ENCODE results near the gene MRPL4. TPM values are rescaled to one million over a fixed set of nuclear protein-coding genes. Genes with fewer than 3 reads are reported as not detected.
"Not testable (repeated sequence)": the region's sequence is repeated elsewhere in the genome, so short reads cannot be mapped to it uniquely, and the experiment has no call there.

The MRPL4 gene
- total RNA-seq, 1 donor from 2014 or later: 29.5 TPM

- DNase-seq (ENCODE audit: low read depth): peak; percentile 89
Observed at GRCh38 chr19:10260141-10260584, 8.1 kb downstream of the MRPL4 start.

GRCh38 chr19:10262771-10263170, 10.8 kb downstream of the MRPL4 start:
- DNase-seq (ENCODE audit: low read depth): no peak

- DNase-seq (ENCODE audit: low read depth): no peak
Observed at GRCh38 chr19:10266706-10267105, 14.7 kb downstream of the MRPL4 start.

GRCh38 chr19:10268071-10268470, 16.1 kb downstream of the MRPL4 start:
- DNase-seq (ENCODE audit: low read depth): no peak

- DNase-seq (ENCODE audit: low read depth): peak; percentile 47
Observed at GRCh38 chr19:10269333-10270179, 17.5 kb downstream of the MRPL4 start.

GRCh38 chr19:10270180-10270615, 18.2 kb downstream of the MRPL4 start:
- DNase-seq (ENCODE audit: low read depth): no peak

GRCh38 chr19:10270616-10271394, 18.8 kb downstream of the MRPL4 start, which contains the start of gene ICAM1:
Gene ICAM1, plus strand, starts transcription at chr19:10271120. Its CDS starts 40 bp downstream, at chr19:10271160.
- DNase-seq (ENCODE audit: low read depth): peak; percentile 75

GRCh38 chr19:10271543-10272086, 19.6 kb downstream of the MRPL4 start:
- peak; percentile 36 for DNase-seq (ENCODE audit: low read depth)

- DNase-seq (ENCODE audit: low read depth): no peak
Observed at GRCh38 chr19:10274589-10274988, 22.6 kb downstream of the MRPL4 start.

- no peak for DNase-seq (ENCODE audit: low read depth)
Observed at GRCh38 chr19:10277795-10278589, 26.0 kb downstream of the MRPL4 start.

- DNase-seq (ENCODE audit: low read depth): no peak
Observed at GRCh38 chr19:10278935-10279334, 26.9 kb downstream of the MRPL4 start.

- DNase-seq (ENCODE audit: low read depth): no peak
Observed at GRCh38 chr19:10279737-10280442, 27.9 kb downstream of the MRPL4 start.

GRCh38 chr19:10282043-10282442, 30.0 kb downstream of the MRPL4 start:
- DNase-seq (ENCODE audit: low read depth): not testable (repeated sequence)

- no peak for DNase-seq (ENCODE audit: low read depth)
Observed at GRCh38 chr19:10283301-10284064, 31.5 kb downstream of the MRPL4 start.

- DNase-seq (ENCODE audit: low read depth): no peak
Observed at GRCh38 chr19:10284065-10284959, 32.3 kb downstream of the MRPL4 start.

GRCh38 chr19:10284960-10285278, 32.9 kb downstream of the MRPL4 start:
- no peak for DNase-seq (ENCODE audit: low read depth)

- DNase-seq (ENCODE audit: low read depth): no peak
Observed at GRCh38 chr19:10285393-10285792, 33.4 kb downstream of the MRPL4 start.

- no peak for DNase-seq (ENCODE audit: low read depth)
Observed at GRCh38 chr19:10286803-10287737, 35.1 kb downstream of the MRPL4 start, which contains the start of gene ICAM4. Gene ICAM4, plus strand, starts transcription at chr19:10286955. Its CDS starts 58 bp downstream, at chr19:10287013.
